Body of pancreas (tissue), 4 donors: ENCODE measurements around the gene RNF149. TPM values are rescaled to one million over a fixed set of nuclear protein-coding genes. Genes with fewer than 3 reads are reported as not detected.
"Not testable (repeated sequence)": the region's sequence is repeated elsewhere in the genome, so short reads cannot be mapped to it uniquely, and the experiment has no call there.

ENCODE experiments used
- ATAC-seq: fragments of 150-250 bp; one replicate; pipeline ENCODE4 v1.9.1; 2016
- DNase-seq, 4 donors: peaks; one replicate each; pipeline ENCODE4 v3.0.0-alpha.2; 2019
- H3K27ac ChIP-seq, 4 donors: fragments of 200-600 bp; sonication (generic); 1 replicate in 3 of 4; 2 replicates in 1 of 4; pipeline versions ENCODE4 v1.5.1 to v1.6.1; 2016 to 2019; ENCODE audit warnings: mild to moderate bottlenecking in 1 of 4, mixed read lengths in 1 of 4, moderate library complexity in 1 of 4
- H3K27me3 ChIP-seq, 2 donors: fragments of 200-600 bp; sonication (generic); one replicate each; pipeline ENCODE4 v1.6.0; 2016; ENCODE audit warnings: mild to moderate bottlenecking in 1 of 2
- H3K36me3 ChIP-seq, 2 donors: fragments of 200-600 bp; sonication (generic); replicated peaks in 1 of 2; 2 replicates each; pipeline ENCODE4 v1.5.1; 2016; ENCODE audit warnings: low read depth in 2 of 2; ENCODE audit not compliant: insufficient read depth in 1 of 2
- H3K4me1 ChIP-seq: fragments of 200-600 bp; sonication (generic); one replicate; pipeline ENCODE4 v1.6.0; 2016
- H3K4me3 ChIP-seq, 2 donors: fragments of 200-600 bp; sonication (generic); 1 replicate in 1 of 2; 2 replicates in 1 of 2; pipeline ENCODE4 v1.5.1; 2016 to 2019
- H3K9me3 ChIP-seq, 3 donors: fragments of 200-600 bp; sonication (generic); 1 replicate in 2 of 3; 2 replicates in 1 of 3; pipeline ENCODE4 v1.5.1; 2016
- POLR2A ChIP-seq, 3 donors: fragments of 450-650 bp; IDR thresholded peaks; one replicate each; pipeline ENCODE4 v1.6.1; 2016; ENCODE audit warnings: antibody characterized with exemption in 3 of 3, mild to moderate bottlenecking in 2 of 3
- WGBS, 2 donors: methylation state at CpG; one replicate each; pipeline ENCODE4 v1.1.5; 2017; 5-methylcytosine and 5-hydroxymethylcytosine counted together
- intact Hi-C: fragments of 100-400 bp; cut with DNase I; formaldehyde crosslinking; loops from one replicate; pipeline ENCODE4 v1.15.1; 2023
- total RNA-seq, 2 donors: library from RNA; depleted of rRNA; stranded (reverse); fragments of >200 nt; gene quantifications; one replicate each; pipeline ENCODE4 v1.1.0, GENCODE V29; 2016
- TF ChIP-seq, protein P1 (sequence below), 7 experiments: fragments of 450-650 bp in 4 of 7; fragments of 200-600 bp in 3 of 7; sonication (generic) in 3 of 7; IDR thresholded peaks; one replicate each; pipeline ENCODE4 v1.5.1; 2016 to 2019; ENCODE audit warnings: antibody characterized with exemption in 7 of 7

The RNF149 gene
- total RNA-seq, 2 donors from 2014 or later = 38.6 to 47.7 TPM

DNA sequence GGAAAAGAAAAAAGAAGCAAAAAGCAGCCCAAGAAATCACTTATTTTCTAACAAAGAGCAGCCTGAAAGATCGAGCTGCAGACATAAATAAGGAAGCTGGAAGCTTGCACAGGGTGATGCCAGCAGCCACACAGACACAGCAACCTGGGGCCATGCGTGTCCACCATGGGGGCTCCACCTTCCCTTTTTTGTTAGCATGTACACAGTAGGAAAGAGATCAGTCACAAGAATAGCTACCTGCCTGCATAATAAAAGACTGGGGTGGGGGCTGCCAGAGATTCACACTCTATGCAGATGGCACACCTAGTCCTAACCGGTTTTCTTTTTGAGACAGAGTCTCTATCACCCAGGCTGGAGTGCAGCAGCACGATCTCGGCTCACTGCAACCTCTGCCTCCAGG lies 58.7 kb downstream of the RNF149 start:
- no peak for ATAC-seq
- intact Hi-C loops = no loop called here
- DNase-seq = no peak
- Histone ChIP-seq H3K27me3 (no peaks in the 10 kb centered on the region), H3K36me3 (no peaks in the 10 kb centered on the region), H3K4me3 (no peak overlapping the region), H3K27ac (no peak overlapping the region), H3K4me1 (peaks cover 41% of the 10 kb centered on the region), H3K9me3 (no peaks in the 10 kb centered on the region)
- no peak for TF ChIP-seq POLR2A (IDR thresholded peaks at IDR 0.05)
- TF ChIP-seq, protein P1, sequence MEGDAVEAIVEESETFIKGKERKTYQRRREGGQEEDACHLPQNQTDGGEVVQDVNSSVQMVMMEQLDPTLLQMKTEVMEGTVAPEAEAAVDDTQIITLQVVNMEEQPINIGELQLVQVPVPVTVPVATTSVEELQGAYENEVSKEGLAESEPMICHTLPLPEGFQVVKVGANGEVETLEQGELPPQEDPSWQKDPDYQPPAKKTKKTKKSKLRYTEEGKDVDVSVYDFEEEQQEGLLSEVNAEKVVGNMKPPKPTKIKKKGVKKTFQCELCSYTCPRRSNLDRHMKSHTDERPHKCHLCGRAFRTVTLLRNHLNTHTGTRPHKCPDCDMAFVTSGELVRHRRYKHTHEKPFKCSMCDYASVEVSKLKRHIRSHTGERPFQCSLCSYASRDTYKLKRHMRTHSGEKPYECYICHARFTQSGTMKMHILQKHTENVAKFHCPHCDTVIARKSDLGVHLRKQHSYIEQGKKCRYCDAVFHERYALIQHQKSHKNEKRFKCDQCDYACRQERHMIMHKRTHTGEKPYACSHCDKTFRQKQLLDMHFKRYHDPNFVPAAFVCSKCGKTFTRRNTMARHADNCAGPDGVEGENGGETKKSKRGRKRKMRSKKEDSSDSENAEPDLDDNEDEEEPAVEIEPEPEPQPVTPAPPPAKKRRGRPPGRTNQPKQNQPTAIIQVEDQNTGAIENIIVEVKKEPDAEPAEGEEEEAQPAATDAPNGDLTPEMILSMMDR (IDR thresholded peaks at IDR 0.05) = no peak
- WGBS, 2 donors = 81 to 96% methylated on average over 5 of the region's 5 CpGs

- H3K4me3 ChIP-seq, H3K27ac ChIP-seq, DNase-seq, H3K36me3 ChIP-seq, intact Hi-C loops, ATAC-seq, H3K27me3 ChIP-seq, H3K9me3 ChIP-seq: not testable (repeated sequence)
- H3K4me1 ChIP-seq = peaks cover 41% of the 10 kb centered on the region
- WGBS, 2 donors = 80 to 84% methylated on average over 5 of the region's 5 CpGs
Observed at GRCh38 chr2:101248756-101249155, 59.7 kb downstream of the RNF149 start.

DNA sequence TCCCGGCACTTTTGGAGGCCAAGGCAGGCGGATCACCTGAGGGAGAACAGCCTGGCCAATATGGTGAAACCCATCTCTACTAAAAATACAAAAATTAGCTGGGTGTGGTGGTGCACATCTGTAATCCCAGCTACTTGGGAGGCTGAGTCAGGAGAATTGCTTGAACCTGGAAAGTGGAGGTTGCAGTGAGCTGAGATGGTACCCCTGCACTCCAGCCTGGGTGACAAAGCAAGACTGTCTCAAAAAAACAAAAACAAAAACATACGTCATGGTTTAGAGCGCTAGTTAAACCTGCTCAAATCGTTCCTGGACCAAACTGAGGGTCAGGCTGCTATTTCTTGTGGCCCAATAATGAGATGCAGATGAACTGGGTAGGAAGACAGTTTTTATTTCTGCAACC lies 63.0 kb downstream of the RNF149 start:
- ATAC-seq, DNase-seq, H3K9me3 ChIP-seq, H3K36me3 ChIP-seq, H3K27me3 ChIP-seq, intact Hi-C loops, H3K4me3 ChIP-seq: not testable (repeated sequence)
- H3K4me1 ChIP-seq = peaks cover 43% of the 10 kb centered on the region
- WGBS, 2 donors = 63 to 67% methylated on average over 5 of the region's 5 CpGs
- peak overlapping the region in 2 of 4 donors; percentile 35 to 63 for H3K27ac ChIP-seq

GRCh38 chr2:101244899-101245298 lies 63.6 kb downstream of the RNF149 start:
- 46 to 47% methylated on average over 12 of the region's 12 CpGs for WGBS, 2 donors

GRCh38 chr2:101244373-101244772 lies 64.1 kb downstream of the RNF149 start:
- H3K4me3 ChIP-seq, intact Hi-C loops, ATAC-seq, DNase-seq, H3K36me3 ChIP-seq, H3K9me3 ChIP-seq, H3K27me3 ChIP-seq: not testable (repeated sequence)
- 40 to 44% methylated on average over 4 of the region's 4 CpGs for WGBS, 2 donors
- peak overlapping the region; percentile 9 to 63 (median 32) for H3K27ac ChIP-seq
- H3K4me1 ChIP-seq = peaks cover 43% of the 10 kb centered on the region

More at GRCh38 chr2:101244899-101245298, 63.6 kb downstream of the RNF149 start:
- H3K36me3 ChIP-seq, H3K9me3 ChIP-seq, H3K27me3 ChIP-seq, ATAC-seq, H3K4me3 ChIP-seq, intact Hi-C loops: not testable (repeated sequence)
- DNase-seq = peak in 1 of 4 donors; percentile 23
- peak overlapping the region in 3 of 4 donors; percentile 27 to 63 (median 48) for H3K27ac ChIP-seq
- H3K4me1 ChIP-seq = peaks cover 43% of the 10 kb centered on the region

GRCh38 chr2:101241158-101241557 lies 67.3 kb downstream of the RNF149 start:
- Histone ChIP-seq H3K36me3 (no peaks in the 10 kb centered on the region), H3K4me1 (peaks cover 58% of the 10 kb centered on the region), H3K4me3 (no peak overlapping the region), H3K9me3 (no peaks in the 10 kb centered on the region), H3K27me3 (no peaks in the 10 kb centered on the region), H3K27ac (peak overlapping the region; percentile 89 to 95 (median 92))
- intact Hi-C loops = no loop called here
- ATAC-seq (no peak), DNase-seq (no peak)
- no peak for TF ChIP-seq POLR2A (IDR thresholded peaks at IDR 0.05)
- TF ChIP-seq, protein P1 (IDR thresholded peaks at IDR 0.05) = no peak
- 32 to 49% methylated on average over 5 of the region's 5 CpGs for WGBS, 2 donors

- intact Hi-C loops, H3K9me3 ChIP-seq, H3K36me3 ChIP-seq, H3K27me3 ChIP-seq, H3K4me3 ChIP-seq, ATAC-seq: not testable (repeated sequence)
- H3K27ac ChIP-seq = peak overlapping the region; percentile 89 to 95 (median 92)
- TF ChIP-seq, protein P1 (IDR thresholded peaks at IDR 0.05) = peak in 6 of 7 experiments; percentile 33 to 80 (median 67)
- peak in 1 of 4 donors; percentile 59 for DNase-seq
- 0% methylated on average over 2 of the region's 2 CpGs for WGBS, 2 donors
- peaks cover 57% of the 10 kb centered on the region for H3K4me1 ChIP-seq
Observed at GRCh38 chr2:101240694-101241093, 67.8 kb downstream of the RNF149 start.

DNA sequence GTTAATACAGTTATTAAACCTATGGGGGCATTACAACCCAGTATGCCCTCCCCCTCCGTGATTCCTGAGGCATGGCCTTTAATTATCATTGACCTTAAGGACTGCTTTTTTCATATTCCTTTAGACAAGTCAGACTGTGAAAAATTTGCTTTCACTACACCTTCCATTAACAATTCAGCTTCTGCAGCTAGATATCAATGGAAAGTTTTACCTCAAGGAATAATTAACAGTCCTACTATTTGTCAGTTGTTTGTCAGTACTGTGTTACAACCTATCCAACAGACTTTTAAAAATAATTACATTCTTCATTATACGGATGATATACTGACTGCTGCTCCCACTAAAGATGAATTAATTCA lies 68.8 kb downstream of the RNF149 start:
- H3K27me3 ChIP-seq, H3K36me3 ChIP-seq, H3K9me3 ChIP-seq, DNase-seq, H3K4me3 ChIP-seq, ATAC-seq, intact Hi-C loops: not testable (repeated sequence)
- peak overlapping the region; percentile 89 to 95 (median 92) for H3K27ac ChIP-seq
- WGBS, 2 donors = 18 to 20% methylated on average over 2 of the region's 2 CpGs
- peaks cover 57% of the 10 kb centered on the region for H3K4me1 ChIP-seq
